NCI-H526 (cell line): ENCODE measurements around the gene TAL1.

Experiments used
- DNase-seq, 2 experiments: peaks; one replicate each; lab custom pipeline; 2025; lab: John Stamatoyannopoulos, UW

TAL1 gene

DNA sequence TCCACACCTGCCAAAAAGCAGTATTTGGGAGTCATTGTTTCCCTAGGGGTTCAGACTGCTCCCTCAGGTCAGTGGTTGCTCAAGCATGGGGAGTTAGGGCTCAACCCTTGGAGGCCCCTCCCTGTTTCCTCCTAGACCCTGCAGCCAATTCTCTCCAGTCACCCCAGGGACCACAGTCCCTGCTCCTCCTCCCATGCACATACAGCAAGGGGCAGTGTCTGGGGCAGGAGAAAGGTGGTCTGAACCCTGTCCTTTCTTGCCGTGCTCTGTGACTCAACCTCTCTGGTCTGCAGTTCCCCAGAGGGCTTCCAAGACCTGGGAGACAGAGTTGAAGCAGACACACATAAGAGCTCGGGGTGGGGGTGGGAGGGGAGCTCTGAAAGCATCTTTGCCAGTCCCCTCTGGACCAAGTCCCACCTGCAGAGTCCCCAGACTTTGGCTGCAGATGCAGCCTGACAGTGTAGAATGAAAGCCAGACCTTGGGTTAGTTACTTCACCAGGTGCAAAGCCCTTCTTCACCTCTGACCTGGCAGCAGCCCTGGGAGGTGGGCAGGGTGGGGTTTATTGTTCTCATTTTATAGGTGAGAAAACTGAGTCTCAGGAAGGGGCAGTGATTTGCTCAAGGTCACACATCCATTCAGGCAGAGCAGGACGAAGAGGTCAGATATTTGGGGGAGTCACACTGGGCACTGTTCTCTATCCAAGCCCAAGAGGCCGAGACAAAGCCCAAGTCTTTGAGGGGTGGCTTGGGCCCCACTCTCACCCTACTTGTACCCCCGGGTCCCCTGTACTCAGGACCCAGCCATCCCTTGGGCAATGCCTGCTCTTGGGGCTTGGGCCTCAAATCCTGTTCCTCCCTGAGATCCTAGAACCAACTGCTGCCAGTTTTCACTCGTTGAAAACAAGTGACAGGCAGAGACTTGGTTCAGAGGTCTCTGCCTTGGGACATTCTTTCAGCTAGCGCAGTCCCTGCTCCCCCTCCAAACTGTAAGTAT lies 42.9 kb downstream of the TAL1 start:
- DNase-seq = no peak

DNA sequence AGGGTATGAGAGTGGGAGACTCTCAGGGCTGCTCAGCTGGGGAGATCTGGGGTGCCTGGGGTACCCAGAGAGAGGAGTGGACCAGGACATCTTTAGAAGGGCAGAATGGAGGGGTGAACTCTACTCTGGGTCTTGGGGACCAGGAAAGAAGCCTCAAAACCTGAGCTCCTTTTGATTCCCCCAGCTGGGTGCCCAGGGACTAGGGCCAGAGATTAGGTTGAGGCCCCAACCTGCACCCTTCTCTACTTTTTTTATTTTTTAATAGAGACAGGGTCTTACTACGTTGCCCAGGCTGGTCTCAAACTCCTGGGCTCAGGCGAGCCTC lies 44.1 kb downstream of the TAL1 start:
- DNase-seq = no peak

DNA sequence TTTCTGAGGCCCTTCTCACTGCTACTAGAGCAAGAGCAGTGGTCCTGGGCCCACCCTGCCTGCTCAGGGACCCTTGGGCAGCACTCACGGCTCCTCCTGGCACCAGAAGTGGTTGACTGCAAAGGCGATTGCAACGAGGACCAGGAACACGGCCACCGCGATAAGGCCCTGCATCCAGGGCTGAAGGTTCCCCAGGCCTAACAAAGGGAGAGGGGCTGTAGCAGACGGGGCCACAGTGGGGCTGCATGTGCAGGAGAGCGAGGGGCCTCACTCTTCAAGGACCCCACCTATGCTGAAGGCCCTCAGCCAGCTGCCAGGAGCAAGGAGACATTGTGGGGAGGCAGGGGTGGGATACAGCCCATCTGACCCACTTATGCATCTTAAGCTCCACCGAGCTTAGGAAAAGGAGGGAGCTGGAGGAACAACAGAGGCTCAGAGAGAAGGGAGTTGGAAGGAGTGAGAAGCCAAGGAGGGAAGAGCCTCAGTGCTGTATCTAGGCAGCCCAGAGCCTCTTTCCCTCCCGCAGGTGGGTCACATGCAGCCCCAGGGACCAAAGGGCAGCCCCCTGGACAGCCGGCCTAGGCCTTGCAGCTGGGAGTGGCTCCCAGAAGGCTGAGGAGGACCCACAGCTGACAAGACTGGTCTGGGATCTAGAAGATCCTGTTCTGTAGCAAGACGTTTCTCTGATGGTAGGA lies 44.6 kb downstream of the TAL1 start:
- no peak for DNase-seq

DNA sequence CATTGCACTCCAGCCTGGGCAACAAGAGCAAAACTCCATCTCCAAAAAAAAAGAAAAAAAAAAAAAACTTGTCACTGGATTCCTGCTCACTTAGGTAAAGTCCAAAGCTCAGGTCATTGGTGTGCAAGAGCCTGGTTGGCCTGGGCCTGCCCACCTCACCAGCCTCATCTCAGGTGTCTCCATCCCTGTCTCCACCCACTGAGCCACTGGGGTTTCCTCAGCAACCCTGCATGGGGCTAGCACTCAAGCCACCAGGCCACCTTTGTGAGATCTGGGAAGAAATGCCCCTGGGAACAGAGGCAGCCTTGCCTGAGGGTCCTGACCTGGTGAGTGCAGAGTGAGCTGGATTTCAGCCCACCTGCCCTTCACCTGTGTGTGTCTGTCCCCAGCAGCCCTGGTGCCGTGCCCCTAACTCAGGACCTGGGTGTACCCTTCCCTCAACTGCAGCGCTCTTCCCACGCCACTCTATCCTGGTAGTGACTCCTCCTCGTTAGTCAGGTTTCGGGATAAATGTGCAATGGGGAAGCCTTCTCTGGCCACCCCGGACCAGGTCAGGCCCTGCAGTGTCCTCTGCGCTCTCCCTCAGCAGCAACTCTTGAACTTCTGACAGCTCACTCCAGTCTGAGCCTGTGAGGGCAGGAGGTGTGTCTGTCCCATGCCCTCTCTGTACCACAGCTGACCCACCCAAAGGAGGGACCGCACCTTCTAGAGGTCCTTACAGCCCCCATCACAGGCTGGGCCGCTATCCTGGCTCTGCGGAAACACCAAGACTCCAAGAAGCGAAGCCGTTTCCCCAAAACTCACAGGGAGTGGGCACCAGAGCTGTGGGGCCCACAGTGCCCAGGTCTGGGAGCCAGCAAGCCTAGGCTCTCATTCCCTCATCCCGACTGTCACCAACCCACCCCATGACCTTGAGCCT lies 45.5 kb downstream of the TAL1 start:
- peak in 1 of 2 experiments; percentile 18 for DNase-seq

DNA sequence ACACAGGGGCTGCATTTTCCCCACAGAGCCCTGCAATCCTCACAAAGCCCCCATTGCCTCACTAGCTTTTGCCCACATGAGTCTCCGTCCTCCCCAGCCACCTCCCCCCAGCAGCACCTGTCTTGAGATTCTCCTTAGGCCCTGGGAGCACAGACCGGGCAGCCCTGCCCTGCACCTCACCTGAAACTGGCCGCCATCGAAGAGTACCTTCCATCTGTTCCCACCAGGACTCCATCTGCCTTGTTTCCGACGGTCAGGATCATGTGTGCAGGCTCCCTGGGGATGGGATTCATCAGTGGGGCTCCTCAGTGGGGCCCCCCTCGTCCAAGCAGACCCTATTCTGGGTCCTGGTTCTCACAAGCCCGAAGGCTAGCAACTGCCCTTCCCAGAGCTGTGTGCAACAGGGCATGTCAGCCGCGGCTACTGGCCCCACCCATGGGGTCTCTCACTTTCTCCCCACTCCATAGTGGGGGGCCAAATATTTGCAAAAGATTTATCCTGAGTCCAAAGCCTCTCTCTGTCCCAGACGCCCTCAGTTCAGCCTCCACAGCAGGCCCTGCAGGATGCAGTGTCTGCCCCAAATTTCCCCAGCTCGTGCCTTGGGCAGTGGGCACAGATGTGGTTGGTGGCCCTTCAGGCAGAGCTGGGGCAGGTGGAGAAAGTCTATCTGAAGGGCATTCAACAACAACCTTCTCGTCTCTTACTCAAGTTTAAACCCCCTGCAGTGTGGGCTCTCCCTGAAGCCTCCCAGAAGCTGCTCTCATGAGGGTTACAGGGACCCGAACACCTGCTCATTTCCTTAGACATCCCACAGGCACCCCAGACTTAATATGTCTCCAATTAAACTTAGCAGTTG lies 47.0 kb downstream of the TAL1 start:
- DNase-seq = no peak

DNA sequence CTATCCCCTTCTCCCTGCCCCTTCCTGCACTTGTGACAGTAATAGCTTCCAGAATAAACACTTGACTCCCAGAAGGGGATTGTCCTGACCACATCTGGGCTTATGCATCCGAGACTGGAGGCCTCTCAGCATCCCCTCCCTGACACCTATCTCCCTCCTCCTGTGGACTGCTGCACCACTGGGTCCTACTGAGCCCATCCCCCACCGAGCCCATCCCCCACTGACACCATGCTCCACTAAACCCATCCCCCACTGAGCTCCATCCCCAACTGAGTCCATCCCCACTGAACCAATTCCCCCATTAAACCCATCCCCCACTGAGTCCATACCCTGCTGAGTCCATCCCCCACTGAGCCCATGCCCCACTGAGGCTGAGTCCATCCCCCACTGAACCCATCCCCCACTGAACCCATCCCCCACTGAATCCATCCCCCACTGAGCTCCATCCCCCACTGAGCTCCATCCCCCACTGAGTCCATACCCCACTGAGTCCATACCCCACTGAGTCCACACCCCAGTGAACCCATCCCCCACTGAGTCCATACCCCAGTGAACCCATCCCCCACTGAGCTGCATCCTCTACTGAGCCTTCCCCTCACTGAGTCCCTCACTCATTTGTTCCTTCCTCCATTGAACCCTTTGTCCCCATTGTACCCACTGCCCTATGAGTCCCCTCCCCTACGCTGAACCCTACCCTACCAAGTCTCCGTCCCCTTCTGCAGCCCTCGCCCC lies 47.8 kb downstream of the TAL1 start:
- no peak for DNase-seq

DNA sequence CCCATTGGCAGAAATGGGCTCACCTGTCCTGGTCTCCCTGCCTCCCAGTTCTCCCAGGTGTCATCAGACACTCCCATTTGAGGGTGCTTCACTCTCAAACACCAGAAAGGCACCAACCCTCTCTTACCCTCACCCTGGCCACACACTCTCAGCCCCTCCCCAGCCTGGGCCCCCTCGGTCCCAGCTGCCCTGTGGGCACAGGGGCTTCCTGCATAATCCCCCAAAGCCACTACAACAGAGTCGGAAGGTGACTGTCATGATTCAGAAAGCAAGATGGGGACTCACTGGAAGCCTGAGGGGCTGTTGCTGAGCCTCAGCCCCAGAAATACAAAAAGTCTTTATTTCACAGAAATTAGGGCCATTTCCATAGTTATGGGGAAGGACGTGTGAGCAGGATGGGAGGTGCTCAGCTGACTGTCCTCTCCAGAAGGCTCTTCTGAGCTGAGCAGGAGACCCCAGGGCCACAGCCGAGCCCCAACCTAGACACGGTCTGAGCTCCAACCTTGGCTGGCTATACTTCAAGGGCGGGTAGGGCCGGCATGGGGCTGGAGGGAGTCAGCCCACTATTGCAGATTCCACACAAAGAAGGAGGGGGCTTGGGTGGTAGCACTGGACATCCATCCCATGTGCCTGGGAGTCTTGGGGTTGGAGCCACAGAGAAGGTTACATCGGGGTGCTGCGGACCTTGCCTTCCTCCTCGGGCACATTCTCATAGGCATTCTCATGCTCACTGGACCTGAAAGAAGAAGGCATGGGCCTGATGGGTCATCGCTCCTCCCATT lies 48.5 kb downstream of the TAL1 start:
- no peak for DNase-seq

DNA sequence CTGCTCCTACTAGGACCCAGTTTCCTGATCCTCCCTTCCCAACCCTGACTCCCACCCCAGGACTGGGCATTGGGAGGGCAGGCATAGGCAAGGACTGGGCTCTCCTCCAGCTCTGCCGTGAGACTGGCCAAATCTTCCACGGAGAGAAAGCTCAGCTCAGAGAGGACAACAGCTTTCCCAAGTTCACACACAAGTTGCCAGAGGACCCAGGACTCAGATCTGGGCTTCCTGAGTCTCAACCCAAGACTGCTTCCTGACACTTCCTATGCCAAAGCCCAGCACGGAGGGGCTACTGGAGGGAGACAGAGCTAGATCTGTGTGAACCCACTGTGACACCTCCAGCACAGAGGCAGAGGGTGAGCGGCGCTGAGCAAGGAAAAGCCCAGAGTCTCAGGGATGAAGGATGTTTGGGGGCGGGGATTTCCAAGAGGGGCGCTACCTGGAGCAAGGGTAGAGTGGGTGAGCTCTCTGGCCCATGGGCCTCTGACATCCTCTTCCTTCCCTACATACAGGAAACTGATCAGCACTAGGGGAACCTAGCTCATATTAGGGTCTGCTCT lies 49.3 kb downstream of the TAL1 start:
- DNase-seq = no peak

DNA sequence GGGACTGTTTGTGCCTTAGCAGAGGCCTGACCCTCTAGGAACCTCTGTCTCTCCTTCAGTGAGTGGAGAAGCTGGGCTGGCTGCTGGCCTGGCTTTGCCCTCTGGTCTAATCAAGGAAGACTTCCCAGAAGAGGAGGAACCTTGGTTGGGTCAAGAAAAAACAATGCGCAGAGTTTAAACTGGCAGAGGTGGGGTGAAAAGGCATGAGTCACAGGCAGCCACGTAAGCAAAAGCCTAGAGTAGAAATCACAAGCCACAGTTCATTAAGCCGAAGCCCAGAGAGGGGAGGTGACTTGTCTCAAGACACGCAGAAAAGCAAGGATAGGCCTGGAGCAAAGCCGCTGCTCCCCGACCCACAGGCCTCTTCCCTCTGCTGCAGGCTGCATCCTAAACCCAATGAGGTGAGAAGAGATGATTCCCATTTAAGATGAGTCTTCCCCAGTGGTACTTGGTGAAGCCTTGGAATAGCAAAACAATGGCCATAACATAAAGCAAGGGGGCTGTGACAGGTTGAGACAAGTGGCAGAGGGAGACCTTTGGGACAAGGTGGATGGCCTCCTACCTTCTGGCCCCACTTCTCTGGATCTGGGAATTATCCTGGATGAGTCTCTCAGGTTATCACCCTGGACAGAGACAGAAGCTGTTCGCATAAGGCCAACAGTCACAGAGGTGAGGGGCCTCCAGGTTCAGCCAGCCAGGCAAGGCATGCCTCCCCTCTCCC lies 49.9 kb downstream of the TAL1 start:
- no peak for DNase-seq

DNA sequence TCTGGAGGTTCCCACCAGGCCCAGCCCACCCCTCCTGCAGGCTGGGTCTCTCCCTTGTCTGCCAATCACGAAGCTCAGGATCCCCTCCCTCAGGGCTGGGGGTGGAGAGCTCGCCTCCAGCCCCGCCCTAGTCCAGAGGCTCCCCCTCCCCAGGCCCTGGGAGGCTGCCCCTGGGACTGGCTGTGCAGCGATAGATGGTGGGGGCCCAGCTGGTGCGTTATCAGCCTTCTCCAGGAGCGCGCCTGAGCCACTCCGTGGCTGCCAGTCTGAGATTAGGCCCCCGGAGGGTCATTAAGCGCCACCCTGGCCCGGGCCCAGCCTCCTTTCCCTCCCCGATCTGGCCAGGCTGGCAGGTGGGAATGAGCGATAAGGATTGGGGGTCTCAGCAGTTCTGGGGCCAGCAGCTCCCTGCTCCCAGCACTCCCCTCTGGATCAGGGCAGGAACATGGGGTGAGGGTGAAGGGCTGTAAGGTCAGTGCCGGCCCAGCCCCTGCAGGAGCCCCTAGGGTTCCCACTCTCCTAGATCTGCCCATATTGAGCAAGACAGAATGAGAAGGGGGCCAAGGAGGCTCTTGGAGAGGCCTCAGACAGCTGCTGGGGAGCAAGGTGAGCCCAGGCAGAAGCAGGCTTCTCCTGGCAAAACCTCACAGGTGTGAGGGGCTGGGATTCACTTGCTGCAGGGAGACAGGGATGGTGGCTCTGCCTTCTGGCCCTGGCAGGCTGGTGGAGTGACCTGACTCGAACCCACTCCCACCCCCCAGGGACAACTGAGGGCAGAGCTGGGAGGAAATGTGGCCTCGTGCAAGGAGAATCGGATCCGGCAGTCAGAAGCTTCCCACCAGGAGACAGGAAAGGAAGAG lies 50.7 kb downstream of the TAL1 start:
- DNase-seq = no peak

DNA sequence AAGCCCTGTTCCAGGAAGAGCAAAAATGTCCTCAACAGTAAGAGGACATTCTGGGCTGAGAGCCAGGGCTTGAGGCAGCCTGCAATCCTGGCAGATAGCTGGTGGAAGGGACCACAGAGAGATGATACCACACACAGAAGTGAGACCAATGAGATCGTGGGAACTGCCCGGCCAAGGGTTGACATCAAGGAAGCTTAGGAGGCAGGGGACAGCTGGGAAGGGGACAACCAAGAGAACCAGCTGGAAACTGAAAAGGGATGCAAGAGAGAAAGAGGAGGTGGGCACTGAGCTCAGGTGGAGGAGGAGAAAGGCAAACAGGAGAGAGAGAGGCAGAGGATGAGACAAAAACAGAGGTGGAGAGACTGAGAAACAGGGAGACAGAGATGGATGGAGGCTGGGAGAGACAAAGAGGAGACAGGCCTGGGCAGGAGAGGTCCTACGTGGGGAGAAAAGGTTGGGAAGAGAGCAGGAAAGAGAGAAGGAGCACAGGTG lies 51.4 kb downstream of the TAL1 start:
- no peak for DNase-seq

DNA sequence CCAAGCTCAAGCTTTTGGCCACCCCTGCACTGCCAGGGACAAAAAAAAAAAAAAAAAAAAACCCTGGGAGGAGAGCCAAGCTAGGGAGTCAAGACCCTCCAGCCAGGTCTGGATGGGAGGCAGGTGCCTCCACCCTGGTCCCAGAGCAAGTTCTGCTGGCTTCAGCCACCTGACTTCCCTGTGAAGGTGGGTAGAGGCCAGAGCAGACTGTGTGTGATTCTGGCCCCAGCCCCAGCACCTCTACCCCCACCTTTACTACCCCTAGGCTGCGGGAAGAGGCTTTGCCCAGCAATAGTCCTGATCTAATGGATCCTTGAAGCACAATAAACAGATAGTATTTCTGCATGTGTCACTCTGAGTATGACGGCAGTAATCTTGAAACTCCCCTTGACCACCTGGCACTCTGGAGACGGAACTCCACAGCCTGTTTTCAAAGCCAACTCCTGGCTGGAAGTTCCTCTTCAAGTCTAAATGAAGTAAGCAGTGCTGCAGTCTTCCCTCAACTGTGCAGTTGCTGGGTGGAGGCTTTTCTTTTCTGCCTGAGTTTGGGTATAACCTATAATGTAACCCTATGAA lies 51.9 kb downstream of the TAL1 start:
- DNase-seq = no peak

DNA sequence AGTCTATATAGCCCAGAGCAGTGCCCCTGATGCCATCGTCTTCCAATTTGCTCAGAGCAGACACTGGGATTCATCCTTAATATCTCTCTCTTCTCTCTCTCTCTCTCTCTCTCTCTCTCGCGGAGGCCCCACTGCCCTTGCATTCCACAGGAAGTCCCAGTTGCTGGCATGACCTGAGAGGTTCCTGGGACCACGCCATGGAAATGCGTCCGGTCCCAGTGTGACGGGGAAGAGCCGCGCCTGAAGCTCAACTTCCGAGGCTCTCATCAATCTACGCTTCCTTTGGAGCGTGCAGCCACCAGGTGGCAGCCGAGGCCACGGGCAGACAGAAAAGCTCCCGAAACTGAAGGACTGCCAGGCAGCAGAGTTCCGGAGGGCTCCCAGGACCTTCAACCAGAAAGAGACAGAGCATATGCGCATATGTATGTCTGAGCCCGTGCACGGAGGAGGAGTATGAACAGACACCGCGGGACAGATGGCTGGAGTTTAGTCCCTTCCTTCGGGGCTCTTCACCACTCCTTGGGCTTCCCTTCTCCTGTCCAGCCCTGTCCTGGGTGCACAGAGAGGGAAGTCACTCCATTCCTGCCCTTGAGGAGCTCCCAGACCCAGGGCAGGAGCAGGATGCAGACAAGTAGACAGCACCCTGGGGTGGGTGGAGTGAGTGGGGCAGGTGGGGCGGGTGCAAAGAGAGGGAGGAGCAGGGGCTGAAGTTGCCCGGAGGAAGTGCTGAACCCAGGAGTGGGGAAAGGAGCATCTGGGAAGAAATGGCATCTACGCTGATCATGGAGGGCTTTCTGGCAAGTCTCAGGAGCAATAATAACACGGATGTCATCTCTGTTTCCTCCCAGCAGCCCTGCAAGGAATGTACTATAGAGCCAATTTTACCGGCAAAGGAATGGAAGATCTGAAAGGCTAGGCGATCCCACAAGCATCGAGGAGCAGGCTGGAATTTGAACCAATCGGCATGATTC lies 52.7 kb downstream of the TAL1 start:
- DNase-seq = peak; percentile 89 to 95

DNA sequence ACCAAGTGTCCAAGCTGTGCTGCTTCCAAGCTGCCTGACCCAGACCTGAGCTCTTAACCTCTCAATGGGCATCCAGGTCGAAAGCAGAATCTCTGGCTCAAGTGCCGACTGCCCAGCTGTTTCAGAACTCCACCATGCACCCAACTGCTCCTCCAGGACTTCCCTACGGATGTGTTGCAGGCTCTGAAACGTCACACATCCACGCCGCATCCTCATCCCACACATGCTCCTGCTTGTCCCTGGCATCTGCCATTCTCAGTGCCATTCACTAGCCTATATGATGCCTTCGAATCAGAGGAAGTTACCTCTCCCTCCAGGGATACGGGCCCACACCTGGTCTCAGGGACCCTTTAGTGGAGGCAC lies 53.4 kb downstream of the TAL1 start:
- DNase-seq = no peak

DNA sequence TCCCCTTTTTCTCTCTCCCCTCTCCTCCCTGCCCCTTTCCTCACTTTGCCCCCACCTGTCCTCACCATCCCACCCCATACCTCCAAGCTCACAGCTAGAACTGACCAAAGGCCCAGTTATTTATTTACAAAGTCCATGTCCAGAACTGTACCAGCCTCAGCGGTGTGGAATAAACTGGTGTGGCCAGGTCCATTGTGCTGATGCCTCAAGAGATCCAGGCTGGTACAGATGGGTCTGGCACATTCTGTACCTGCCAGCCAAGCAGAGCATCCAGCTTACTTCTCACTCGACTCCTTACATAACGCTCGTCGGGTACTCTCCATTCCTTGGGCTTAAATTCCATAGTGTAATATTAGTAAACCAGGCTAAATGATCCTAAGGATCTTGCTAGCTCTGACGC lies 54.0 kb downstream of the TAL1 start:
- DNase-seq = no peak
